Measurements from ENCODE around the gene CSNK1D. TPM values are rescaled to one million over a fixed set of nuclear protein-coding genes. Genes with fewer than 3 reads are reported as not detected.

CSNK1D gene
- total RNA-seq, 1 experiment from 2014 or later = 191 TPM

- peaks cover 11% of the 10 kb centered on the region for H3K27me3 Mint-ChIP-seq (ENCODE audit: insufficient read depth, unreplicated experiment)
- H3K4me1 Mint-ChIP-seq (ENCODE audit: insufficient read depth, unreplicated experiment) = peaks cover 6% of the 10 kb centered on the region
- ChIA-PET CTCF (interaction anchor here (0.7 kb wide), 1 partner anchor 111 kb away, joined by 3 read pairs; no protein-coding TSS in a partner anchor), POLR2A (no interaction called here)
- intact Hi-C loops (cut with micrococcal nuclease) = no loop called here
- H3K36me3 Mint-ChIP-seq (ENCODE audit: insufficient read depth, unreplicated experiment) = no peaks in the 10 kb centered on the region
- no peak overlapping the region for H3K4me3 Mint-ChIP-seq (ENCODE audit: unreplicated experiment)
- TF ChIP-seq, protein P1, sequence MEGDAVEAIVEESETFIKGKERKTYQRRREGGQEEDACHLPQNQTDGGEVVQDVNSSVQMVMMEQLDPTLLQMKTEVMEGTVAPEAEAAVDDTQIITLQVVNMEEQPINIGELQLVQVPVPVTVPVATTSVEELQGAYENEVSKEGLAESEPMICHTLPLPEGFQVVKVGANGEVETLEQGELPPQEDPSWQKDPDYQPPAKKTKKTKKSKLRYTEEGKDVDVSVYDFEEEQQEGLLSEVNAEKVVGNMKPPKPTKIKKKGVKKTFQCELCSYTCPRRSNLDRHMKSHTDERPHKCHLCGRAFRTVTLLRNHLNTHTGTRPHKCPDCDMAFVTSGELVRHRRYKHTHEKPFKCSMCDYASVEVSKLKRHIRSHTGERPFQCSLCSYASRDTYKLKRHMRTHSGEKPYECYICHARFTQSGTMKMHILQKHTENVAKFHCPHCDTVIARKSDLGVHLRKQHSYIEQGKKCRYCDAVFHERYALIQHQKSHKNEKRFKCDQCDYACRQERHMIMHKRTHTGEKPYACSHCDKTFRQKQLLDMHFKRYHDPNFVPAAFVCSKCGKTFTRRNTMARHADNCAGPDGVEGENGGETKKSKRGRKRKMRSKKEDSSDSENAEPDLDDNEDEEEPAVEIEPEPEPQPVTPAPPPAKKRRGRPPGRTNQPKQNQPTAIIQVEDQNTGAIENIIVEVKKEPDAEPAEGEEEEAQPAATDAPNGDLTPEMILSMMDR (IDR thresholded peaks at IDR 0.05; ENCODE audit: unreplicated experiment) = no peak
- no peak for DNase-seq (ENCODE audit: unreplicated experiment)
- H3K27ac Mint-ChIP-seq (ENCODE audit: low read depth, unreplicated experiment) = no peak overlapping the region
- BruUV-seq (replicated peaks) = no TSS peak
- no peaks in the 10 kb centered on the region for H3K9me3 Mint-ChIP-seq (ENCODE audit: unreplicated experiment)
These were observed 40.7 kb upstream of the CSNK1D start for GRCh38 chr17:82314012-82314726.

GRCh38 chr17:82313195-82314011 lies 39.9 kb upstream of the CSNK1D start:
- ChIA-PET CTCF (interaction anchor here (0.6 to 0.7 kb wide), 2 partner anchors 110 to 272 kb away, joined by 3 to 5 read pairs; no protein-coding TSS in a partner anchor), POLR2A (interaction anchor here (0.5 to 0.9 kb wide), 3 partner anchors 15 to 1397 kb away, joined by 3 to 4 read pairs (median 3); no protein-coding TSS in a partner anchor)
- no TSS peak for BruUV-seq (replicated peaks)
- TF ChIP-seq, protein P1 (IDR thresholded peaks at IDR 0.05; ENCODE audit: unreplicated experiment) = no peak
- H3K36me3 Mint-ChIP-seq (ENCODE audit: insufficient read depth, unreplicated experiment) = no peaks in the 10 kb centered on the region
- H3K27me3 Mint-ChIP-seq (ENCODE audit: insufficient read depth, unreplicated experiment) = peaks cover 11% of the 10 kb centered on the region
- no peak overlapping the region for H3K4me3 Mint-ChIP-seq (ENCODE audit: unreplicated experiment)
- no peak for DNase-seq (ENCODE audit: unreplicated experiment)
- no peaks in the 10 kb centered on the region for H3K9me3 Mint-ChIP-seq (ENCODE audit: unreplicated experiment)
- H3K27ac Mint-ChIP-seq (ENCODE audit: low read depth, unreplicated experiment) = no peak overlapping the region
- intact Hi-C loops (cut with micrococcal nuclease) = no loop called here
- peaks cover 13% of the 10 kb centered on the region for H3K4me1 Mint-ChIP-seq (ENCODE audit: insufficient read depth, unreplicated experiment)

DNA sequence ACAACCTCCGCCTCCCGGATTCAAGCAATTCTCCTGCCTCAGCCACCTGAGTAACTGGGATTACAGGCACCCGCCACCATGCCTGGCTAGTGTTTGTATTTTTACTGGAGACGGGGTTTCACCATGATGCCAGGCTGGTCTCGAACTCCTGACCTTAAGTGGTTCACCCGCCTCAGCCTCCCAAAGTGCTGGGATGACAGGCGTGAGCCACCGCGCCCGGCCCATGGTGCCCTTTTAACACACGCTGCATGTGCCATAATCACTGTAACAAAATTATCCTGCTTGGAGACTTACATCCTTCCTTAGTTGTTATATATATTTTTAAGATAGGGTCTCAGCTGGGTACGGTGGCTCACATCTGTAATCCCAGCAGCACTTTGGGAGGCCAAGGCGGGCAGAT lies 38.5 kb upstream of the CSNK1D start:
- TF ChIP-seq, protein P1 (IDR thresholded peaks at IDR 0.05; ENCODE audit: unreplicated experiment) = no peak
- H3K4me3 Mint-ChIP-seq (ENCODE audit: unreplicated experiment) = no peak overlapping the region
- no peak overlapping the region for H3K27ac Mint-ChIP-seq (ENCODE audit: low read depth, unreplicated experiment)
- H3K27me3 Mint-ChIP-seq (ENCODE audit: insufficient read depth, unreplicated experiment) = peaks cover 11% of the 10 kb centered on the region
- CTCF ChIA-PET = no interaction called here
- H3K4me1 Mint-ChIP-seq (ENCODE audit: insufficient read depth, unreplicated experiment) = peaks cover 13% of the 10 kb centered on the region
- no TSS peak for BruUV-seq (replicated peaks)
- no peaks in the 10 kb centered on the region for H3K9me3 Mint-ChIP-seq (ENCODE audit: unreplicated experiment)
- POLR2A ChIA-PET = interaction anchor here (0.9 kb wide), 1 partner anchor 19 kb away, joined by 3 read pairs; no protein-coding TSS in a partner anchor
- H3K36me3 Mint-ChIP-seq (ENCODE audit: insufficient read depth, unreplicated experiment) = no peaks in the 10 kb centered on the region
- intact Hi-C loops (cut with micrococcal nuclease) = no loop called here
- DNase-seq (ENCODE audit: unreplicated experiment) = no peak

- intact Hi-C loops (cut with micrococcal nuclease) = no loop called here
- Mint-ChIP-seq H3K36me3 (ENCODE audit: insufficient read depth, unreplicated experiment) (no peaks in the 10 kb centered on the region), H3K27me3 (ENCODE audit: insufficient read depth, unreplicated experiment) (peaks cover 11% of the 10 kb centered on the region), H3K4me3 (ENCODE audit: unreplicated experiment) (no peak overlapping the region), H3K9me3 (ENCODE audit: unreplicated experiment) (no peaks in the 10 kb centered on the region), H3K27ac (ENCODE audit: low read depth, unreplicated experiment) (no peak overlapping the region), H3K4me1 (ENCODE audit: insufficient read depth, unreplicated experiment) (peaks cover 13% of the 10 kb centered on the region)
- TF ChIP-seq, protein P1 (IDR thresholded peaks at IDR 0.05; ENCODE audit: unreplicated experiment) = no peak
- ChIA-PET POLR2A (interaction anchor here (1.2 kb wide), 1 partner anchor 10 kb away, joined by 4 read pairs; no protein-coding TSS in a partner anchor), CTCF (no interaction called here)
- BruUV-seq (replicated peaks) = no TSS peak
- DNase-seq (ENCODE audit: unreplicated experiment) = no peak
These were observed 37.4 kb upstream of the CSNK1D start for GRCh38 chr17:82310877-82311276.
